ENCODE measurements around the gene KPNA4. TPM values are rescaled to one million over a fixed set of nuclear protein-coding genes. Genes with fewer than 3 reads are reported as not detected.

The KPNA4 gene
- total RNA-seq, 4 donors from 2014 or later, result 25.7 to 43.6 (median 33.7) TPM

DNA sequence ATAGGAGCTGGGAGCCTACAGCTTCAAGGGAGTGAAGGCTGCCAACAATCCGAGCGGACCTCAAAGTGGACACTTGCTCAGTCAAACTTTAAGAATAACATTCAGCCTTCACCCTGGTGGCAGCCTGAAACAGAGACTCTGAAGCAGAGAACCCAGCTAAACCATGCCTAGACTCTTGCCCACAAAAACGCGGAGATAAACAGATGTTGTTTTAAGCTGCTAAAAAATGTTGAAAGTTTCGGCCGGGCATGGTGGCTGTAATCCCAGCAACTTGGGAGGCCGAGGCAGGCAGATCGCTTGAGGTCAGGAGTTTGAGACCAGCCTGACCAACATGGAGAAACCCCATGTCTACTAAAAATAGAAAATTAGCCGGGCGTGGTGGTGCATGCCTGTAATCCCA lies 86.0 kb downstream of the KPNA4 start:
- TF ChIP-seq, protein P1, sequence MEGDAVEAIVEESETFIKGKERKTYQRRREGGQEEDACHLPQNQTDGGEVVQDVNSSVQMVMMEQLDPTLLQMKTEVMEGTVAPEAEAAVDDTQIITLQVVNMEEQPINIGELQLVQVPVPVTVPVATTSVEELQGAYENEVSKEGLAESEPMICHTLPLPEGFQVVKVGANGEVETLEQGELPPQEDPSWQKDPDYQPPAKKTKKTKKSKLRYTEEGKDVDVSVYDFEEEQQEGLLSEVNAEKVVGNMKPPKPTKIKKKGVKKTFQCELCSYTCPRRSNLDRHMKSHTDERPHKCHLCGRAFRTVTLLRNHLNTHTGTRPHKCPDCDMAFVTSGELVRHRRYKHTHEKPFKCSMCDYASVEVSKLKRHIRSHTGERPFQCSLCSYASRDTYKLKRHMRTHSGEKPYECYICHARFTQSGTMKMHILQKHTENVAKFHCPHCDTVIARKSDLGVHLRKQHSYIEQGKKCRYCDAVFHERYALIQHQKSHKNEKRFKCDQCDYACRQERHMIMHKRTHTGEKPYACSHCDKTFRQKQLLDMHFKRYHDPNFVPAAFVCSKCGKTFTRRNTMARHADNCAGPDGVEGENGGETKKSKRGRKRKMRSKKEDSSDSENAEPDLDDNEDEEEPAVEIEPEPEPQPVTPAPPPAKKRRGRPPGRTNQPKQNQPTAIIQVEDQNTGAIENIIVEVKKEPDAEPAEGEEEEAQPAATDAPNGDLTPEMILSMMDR (IDR thresholded peaks at IDR 0.05), result no peak
- ATAC-seq (ENCODE audit: low FRiP score) (no peak), DNase-seq (ENCODE audit: low spot score) (no peak)

DNA sequence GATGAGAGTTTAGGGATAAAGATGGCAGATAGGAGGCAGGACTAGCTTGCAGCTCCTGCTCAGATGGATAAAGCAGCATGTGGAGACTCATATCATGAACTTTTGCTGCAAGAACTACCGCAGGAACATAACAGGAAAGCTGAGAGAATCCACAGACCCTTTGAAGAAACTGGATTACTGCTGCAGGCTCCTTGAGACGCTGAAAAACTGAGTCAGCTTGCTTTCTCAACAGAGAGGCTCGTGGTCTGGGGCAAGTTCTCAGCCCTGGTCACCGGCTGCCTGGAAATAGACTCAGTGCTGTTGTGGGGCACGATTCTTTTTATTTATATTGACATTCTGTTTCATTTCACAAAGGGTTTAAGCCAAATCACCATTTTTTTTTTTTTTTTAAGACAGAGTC lies 87.0 kb downstream of the KPNA4 start:
- DNase-seq (ENCODE audit: low spot score), result no peak

DNA sequence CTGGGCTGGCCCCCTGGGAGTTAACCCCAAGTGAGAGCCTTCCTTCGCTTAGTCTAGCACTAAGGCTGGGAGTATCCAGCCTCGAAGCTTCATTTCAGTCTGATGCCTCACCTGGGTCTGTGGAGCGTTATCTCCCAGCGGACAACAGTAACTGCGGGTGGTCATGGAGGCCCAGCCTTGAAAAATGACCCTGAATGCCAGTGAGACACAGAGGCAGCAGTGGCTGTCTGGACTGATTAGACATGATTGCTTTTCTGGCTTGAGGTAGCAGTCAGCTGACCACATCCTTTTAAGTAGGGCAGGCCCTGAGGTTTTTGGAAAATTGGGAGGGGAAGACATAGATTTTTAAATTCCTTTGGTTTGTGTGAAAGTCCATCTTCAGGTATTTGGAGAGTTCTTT lies 87.6 kb downstream of the KPNA4 start:
- no peak for DNase-seq (ENCODE audit: low spot score)
- no peak for ATAC-seq (ENCODE audit: low FRiP score)
- TF ChIP-seq, protein P1 (IDR thresholded peaks at IDR 0.05), result no peak

More for the DNA sequence above, 87.0 kb downstream of the KPNA4 start:
- TF ChIP-seq, protein P1 (IDR thresholded peaks at IDR 0.05), result no peak
- no peak for ATAC-seq (ENCODE audit: low FRiP score)

DNA sequence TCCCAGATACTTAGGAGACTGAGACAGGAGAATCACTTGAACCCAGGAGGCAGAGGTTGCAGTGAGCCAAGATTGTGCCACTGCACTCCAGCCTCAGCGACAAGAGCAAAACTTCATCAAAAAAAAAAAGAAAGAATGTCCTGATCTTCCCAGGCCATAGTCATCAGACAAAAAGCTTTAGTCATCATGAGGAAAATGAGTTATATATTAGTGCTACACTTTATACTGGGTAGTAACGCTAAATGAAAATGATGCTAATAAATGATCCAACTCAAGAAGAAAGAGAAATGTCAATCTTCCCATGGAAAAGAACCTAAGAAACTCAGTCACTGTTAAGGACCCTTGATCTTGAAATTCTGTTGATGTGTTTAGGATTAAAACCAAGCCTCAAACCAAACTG lies 89.5 kb downstream of the KPNA4 start:
- TF ChIP-seq, protein P1 (IDR thresholded peaks at IDR 0.05), result no peak
- no peak for ATAC-seq (ENCODE audit: low FRiP score)

DNA sequence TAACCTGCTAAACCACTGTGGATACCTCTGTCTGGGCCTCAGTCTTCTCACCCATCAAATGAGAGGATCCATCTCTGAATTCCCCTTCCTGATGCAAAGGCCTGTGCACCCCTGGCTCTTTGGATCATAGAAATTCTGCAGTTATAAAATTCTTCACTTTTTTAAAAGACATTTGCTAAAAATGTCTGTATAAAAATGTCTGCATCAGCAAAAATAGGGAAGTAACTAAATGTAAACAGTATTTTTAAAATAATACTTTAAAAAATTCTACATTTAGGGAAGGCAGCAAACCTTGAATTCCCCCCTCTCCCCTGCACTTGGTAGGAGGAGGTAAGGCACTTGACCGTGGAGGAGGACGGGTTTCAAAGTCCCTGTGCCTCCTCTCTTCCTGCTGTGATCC lies 90.2 kb downstream of the KPNA4 start:
- TF ChIP-seq, protein P1 (IDR thresholded peaks at IDR 0.05), result no peak
- ATAC-seq (ENCODE audit: low FRiP score), result no peak
- DNase-seq (ENCODE audit: low spot score), result no peak

More for the DNA sequence above, 89.5 kb downstream of the KPNA4 start:
- DNase-seq (ENCODE audit: low spot score), result no peak

DNA sequence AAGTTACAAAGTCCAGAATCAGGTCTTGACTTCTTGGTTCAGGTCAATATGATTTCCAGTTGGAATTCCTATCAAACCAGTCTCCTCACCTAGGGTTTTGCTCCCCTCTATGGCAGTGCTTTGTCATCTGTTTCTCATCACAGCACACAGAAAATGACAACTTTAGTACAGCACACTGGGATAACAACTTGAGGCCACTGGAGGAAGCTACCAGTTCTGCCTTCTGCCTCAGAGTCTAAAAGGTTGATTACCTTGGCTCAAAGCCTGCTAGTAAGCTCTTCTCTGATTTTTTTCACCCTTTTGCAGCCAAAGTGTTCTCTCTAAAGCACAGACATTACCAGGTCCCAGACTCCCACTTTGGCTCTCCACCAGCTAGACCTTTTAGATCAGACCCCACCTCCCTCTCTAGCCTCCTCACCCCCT lies 90.9 kb downstream of the KPNA4 start:
- TF ChIP-seq, protein P1 (IDR thresholded peaks at IDR 0.05), result no peak
- DNase-seq (ENCODE audit: low spot score) (no peak), ATAC-seq (ENCODE audit: low FRiP score) (no peak)

DNA sequence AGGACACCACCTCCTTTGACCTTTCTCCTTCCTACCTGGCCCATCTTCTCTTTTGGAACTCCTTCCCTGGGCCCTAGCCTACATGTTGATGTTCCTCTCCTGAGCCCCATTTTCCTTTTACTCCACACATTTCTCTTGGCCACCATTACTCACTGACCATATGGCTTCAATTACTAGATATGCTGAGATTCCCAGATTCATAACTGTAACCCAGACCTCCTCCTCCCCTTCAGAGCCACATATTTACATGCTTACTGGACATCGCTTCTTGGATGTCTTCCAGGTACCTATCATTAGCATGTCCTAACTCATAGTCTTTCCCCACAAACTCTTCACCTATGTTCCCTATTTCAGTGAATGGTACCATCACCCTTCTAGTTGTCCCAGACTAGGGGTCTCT lies 91.4 kb downstream of the KPNA4 start:
- no peak for ATAC-seq (ENCODE audit: low FRiP score)
- TF ChIP-seq, protein P1 (IDR thresholded peaks at IDR 0.05), result no peak
- no peak for DNase-seq (ENCODE audit: low spot score)
